HG03066 (cell line): Measurements from ENCODE around the gene DPYD.
A peak's percentile ranks its signal among the peaks of the same experiment; 100 is the strongest.

Experiments used
- ATAC-seq: cut with Tn5 transposase; IDR thresholded peaks from one replicate; pipeline ENCODE4 v1.9.1; 2021; ENCODE audit warnings: low read depth; ENCODE audit not compliant: unreplicated experiment

The DPYD gene

DNA sequence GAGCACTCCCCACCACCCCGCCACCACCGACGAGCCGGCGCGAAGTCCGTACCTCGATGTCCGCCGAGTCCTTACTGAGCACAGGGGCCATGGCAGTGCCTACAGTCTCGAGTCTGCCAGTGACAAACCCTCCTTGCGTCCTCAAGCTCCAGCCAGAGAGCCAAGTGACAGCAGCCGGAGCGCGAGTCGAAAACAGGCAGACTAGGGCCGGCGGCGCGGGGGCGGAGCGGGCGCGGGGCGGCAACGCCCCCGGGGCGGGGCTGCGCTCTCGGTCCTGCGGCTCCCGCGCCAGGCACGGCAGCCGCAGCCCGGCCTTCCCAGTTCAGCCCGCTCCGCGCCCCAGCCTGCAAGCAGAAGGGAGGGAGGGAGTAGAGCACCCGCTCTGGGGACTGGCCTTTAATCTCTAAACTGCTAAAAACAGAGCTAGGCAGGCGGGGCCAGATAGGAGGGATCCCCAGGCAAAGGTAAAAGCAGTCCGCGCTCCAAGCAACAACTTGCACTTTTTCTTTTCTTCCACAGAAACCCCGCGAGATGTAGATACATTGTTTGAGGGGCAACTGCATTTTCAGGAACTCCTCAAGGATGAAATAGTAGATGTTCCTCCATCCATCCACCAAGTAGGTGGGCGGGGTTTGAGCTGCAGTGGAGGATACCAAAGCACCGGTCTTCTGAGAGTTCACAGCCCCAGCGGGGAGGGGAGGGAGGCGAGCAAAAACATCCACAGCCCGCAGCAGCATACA, at the start of gene DPYD:
Gene DPYD, minus strand, starts transcription at position 203 of the 740 bp plus-strand sequence. Its CDS starts 112 bp downstream, at position 91.
- peak; percentile 82 for ATAC-seq

- ATAC-seq, result no peak
Observed at GRCh38 chr1:97960470-97960869, 39.6 kb upstream of the DPYD start.

GRCh38 chr1:97947695-97948094, 26.9 kb upstream of the DPYD start:
- ATAC-seq, result no peak

GRCh38 chr1:97943354-97943753, 22.5 kb upstream of the DPYD start:
- no peak for ATAC-seq

DNA sequence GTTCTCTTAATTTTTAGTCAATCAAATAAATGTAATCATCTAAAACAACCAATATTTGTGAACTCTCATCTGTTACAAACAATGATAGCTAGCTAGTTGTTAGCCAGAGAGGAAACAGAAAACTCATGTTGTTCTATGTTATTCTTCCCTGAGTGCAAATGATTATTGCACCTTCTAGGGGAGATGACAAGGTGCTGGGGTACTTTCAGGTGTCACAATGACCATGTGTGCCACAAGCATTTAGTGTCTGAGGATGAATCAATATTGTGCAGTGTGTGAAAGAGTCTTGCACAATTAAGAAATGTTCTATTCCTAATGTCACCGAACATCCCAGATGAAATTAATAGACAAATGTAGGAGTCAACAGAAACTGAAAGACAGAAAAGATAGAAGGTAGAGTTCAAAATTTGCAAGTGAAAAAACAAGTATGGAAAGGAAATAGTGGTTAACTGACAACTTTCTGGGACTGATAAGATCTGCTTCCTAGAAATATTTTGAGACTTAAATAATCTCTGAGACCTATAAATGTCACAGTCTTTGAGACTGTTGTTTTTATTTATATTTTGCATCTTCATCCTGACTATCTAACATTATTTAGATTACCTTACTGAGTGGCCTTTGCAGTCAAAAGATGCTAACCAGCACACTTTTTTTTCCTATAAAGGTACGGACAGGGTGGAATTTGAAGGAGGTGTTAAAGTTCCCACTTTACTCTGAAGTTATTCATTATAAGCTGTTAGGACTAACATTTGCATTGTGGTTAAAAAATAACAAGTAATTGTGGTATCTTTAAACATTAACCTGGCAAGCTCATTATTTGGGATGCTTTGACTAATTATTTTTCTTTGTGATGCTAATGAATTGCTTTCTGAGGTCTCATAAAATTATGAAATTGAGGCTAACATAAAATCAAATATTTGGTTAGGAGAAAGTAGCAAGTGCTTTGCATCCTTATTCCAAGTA, 21.6 kb upstream of the DPYD start:
- no peak for ATAC-seq

DNA sequence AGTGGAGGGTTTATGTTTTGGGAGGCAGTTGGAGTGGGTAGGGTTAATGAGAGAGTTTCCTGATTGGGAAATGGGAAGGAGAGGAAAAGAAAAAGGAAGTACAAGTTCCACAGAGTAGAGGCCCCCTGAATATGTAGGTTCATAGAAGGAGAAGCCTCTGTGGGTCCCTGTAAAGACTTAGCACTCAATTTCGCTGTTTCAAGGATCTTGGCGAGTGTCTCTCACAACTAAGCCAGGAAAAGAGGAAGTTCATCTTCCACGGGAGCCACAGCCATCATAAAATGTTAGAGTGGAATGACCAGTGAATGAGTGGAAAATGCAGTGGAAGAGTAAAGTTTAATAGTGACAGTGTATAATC, 17.4 kb upstream of the DPYD start:
- no peak for ATAC-seq

GRCh38 chr1:97936976-97937375, 16.1 kb upstream of the DPYD start:
- no peak for ATAC-seq

DNA sequence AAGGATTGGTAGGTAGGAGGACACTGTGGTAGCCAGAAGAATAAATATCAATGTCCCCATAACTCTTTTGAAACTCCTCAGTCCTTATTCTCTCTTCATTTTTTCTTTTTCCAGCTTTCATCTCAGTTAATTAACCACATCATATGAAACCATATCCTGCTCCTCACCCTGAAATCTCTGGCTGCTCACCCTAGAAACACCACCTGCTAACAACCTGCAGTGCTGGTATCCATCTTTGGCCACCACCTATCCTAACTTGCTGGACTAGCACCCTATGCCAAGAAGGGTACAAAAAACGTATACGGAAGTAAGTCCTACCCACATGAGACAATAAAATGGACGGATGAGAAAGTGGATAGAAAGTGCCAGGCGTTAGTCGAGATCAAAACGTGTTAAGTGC, 13.7 kb upstream of the DPYD start:
- no peak for ATAC-seq

DNA sequence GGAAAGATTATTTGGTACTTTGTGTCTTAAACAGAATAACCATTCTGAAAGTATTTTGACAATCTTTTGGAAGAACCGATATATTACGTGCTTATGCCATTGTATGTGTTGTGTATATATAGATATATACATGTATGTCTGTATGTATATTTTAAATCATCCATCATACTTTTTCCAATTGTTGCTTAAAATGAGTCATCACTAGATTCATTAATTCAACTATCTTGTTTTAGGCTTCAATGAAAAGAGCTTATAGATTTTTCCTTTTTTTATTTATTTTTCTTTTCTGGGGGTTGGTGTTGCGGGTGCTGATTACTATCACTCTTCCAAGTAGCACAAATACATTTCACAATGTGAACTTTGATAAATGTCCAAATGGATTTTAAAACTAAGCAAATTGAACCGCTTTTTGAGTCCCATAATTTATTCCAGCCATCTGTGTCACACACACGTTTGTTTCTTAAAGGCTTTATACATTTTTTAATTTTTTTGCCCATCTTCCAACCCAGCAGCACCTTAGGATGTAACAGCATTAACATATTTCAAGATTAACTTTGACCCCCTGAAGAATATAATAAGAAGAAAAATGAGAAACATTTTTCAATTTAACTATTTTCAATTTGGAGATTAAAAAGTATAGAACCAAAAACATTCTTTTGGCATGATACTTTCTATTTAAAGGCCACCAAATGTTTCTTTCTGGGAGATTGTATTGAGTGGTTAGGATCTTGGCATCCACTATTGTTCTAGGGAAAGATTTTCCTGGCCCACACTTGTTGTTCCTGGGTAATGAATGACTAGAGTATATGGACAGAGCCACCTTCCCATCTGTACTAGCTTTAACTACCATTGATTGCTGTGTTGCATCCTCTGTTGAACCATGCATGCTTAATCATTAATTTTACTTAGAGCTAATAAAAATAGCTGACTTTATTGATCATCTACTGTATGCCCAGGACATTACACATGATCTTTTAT, 9.3 kb upstream of the DPYD start:
- no peak for ATAC-seq

DNA sequence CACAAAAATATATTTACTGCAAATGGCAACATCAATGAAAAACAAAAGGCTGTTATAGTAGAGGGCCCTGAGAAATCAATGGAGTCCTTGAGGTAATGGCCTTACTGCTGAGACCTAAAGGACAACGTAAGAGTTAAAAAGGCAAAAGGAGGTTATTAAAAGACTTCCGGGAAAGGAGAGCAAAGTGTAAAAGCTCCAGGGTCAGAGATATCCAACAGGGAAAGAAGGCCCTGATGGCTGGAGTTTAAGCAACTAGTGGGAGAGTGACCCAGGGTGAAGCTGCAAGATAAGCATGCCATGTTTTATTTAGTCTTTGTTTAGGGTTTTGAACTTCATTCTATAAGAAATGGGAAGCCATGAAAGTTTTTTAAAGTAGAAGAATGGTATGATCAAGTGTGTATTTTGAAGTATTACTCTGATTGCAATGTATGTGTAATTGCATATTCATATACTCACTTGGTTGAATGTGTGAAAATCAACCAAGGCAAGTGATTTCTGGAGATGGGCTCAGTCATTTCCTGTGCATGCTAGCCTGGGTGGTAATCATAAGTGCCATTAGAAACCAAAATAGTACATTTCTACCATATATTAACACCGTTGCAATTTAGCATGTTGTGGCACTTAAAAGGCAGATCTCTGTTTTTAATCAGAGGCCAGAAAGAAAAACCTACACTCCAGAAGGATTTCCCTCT, 5.3 kb upstream of the DPYD start:
- ATAC-seq, result no peak

DNA sequence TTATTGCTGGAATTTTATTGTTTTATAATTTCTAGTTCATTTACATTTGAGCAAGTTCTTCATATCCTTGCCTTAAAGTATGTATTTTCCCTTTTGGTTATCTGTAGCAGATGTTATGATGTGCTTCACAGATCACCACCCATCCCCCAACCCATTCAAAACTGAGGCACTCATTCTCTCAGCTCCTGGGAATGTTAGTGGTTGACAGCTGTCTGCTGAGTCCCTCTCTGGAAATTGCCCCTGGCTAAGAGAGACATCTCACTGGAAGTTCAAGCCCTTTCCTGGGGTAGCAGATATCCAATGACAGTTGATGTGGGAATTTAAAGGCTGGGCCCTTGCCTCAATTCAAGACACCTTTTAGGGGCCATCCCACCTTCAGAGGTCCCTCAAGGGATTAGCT, 4.3 kb upstream of the DPYD start:
- ATAC-seq, result no peak

DNA sequence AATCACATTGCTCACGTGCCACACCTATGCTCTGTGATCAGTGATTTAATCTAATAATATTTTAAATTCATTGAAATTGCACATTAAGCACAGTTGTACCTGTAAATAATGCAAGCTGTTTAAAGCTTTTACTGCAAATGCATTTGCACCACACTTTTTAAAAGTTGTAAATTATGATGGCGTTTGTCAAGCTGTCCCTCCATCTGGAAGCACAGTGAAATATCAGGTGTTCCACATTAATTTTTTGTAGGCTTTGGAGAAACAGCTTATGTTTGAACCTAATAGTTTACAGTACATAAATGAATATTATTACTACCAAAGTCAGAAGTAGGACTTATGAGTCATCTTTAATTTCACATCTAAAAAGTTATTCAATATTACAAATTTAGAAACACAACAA, 3.0 kb upstream of the DPYD start:
- ATAC-seq, result no peak

DNA sequence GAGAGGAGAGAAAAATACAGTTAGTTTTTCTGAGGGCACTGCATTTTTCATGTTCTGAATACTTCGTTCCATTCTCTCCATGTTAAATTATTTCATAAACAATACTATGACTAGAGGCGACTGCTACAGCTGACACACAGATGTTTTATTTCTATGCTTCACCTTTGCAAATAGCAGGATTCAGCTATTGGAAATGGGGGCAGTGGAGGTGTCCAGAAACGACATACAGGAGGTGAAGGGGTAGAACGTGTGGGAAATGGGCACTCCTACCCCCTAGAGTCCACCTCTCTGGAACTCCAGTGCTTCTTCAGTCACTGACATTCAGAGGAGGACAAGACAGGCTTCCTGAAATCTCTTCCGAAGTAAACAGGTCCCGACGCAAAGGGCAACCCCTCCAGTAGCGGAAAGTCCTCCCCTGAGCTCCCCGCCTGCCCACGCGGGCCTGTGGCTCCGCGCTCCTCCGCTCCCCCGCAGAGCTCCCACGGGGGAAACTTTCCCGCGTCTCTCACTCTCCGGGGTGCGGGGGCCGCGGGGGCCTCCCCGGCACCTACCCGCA, 480 bp downstream of the DPYD start:
- ATAC-seq, result peak; percentile 29

GRCh38 chr1:97919585-97920261, 1.1 kb downstream of the DPYD start:
- no peak for ATAC-seq

DNA sequence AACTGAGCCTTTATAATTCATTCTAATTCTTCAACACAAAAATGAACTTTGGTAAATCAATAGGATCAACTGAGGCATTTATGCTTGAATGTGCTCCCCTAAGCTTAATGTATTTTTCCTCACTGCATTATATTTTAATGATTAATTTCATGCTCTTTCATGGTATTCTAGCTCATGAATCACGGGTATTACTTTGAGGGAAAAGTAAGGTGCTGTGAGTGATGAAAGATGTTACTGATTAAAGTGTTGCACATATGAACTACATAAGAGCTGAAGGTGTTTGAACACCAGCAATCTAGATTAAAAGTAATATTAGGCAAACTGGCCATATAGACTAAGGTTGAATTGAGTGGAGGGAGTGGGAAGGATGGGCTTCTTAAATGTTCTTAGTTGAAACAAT, 1.9 kb downstream of the DPYD start:
- no peak for ATAC-seq

GRCh38 chr1:97913506-97914139, 7.2 kb downstream of the DPYD start:
- ATAC-seq, result no peak

- ATAC-seq, result no peak
Observed at GRCh38 chr1:97911266-97912215, 9.3 kb downstream of the DPYD start.

- ATAC-seq, result no peak
Observed at GRCh38 chr1:97909266-97909665, 11.6 kb downstream of the DPYD start.
